DMS53 treated with DMSO at 0.1 percent for 48 hours (cell line): ENCODE data around the gene WDR36.

Experiments
- DNase-seq: peaks from one replicate; lab custom pipeline; 2025; ENCODE audit not compliant: unreplicated experiment; lab: John Stamatoyannopoulos, UW

WDR36 gene

GRCh38 chr5:111092062-111092853 is at the start of gene WDR36:
Gene WDR36, plus strand, starts transcription at chr5:111092348. Its CDS starts 109 bp downstream, at chr5:111092457.
- peak; percentile 90 for DNase-seq

GRCh38 chr5:111043712-111044506 is 48.2 kb upstream of the WDR36 start:
- no peak for DNase-seq

- no peak for DNase-seq
These were observed 34.1 kb upstream of the WDR36 start for GRCh38 chr5:111058064-111058463.

GRCh38 chr5:111060169-111060568 is 32.0 kb upstream of the WDR36 start:
- no peak for DNase-seq

GRCh38 chr5:111061618-111062017 is 30.5 kb upstream of the WDR36 start:
- DNase-seq, result no peak

GRCh38 chr5:111063709-111064322 is 28.3 kb upstream of the WDR36 start:
- peak; percentile 47 for DNase-seq

GRCh38 chr5:111066261-111066938 is 25.7 kb upstream of the WDR36 start:
- no peak for DNase-seq

GRCh38 chr5:111068213-111068612 is 23.9 kb upstream of the WDR36 start:
- no peak for DNase-seq

- no peak for DNase-seq
These were observed 22.3 kb upstream of the WDR36 start for GRCh38 chr5:111069839-111070238.

GRCh38 chr5:111070272-111071134 is 21.6 kb upstream of the WDR36 start:
- peak; percentile 43 for DNase-seq

GRCh38 chr5:111071413-111071812 is 20.7 kb upstream of the WDR36 start, which contains the start of gene TSLP:
Gene TSLP, plus strand, starts transcription at chr5:111071713. Its CDS starts 178 bp downstream, at chr5:111071891.
- DNase-seq, result no peak

GRCh38 chr5:111072949-111073682 is 19.0 kb upstream of the WDR36 start:
- no peak for DNase-seq

GRCh38 chr5:111074244-111074643 is 17.9 kb upstream of the WDR36 start:
- DNase-seq, result no peak

- no peak for DNase-seq
These were observed 16.6 kb upstream of the WDR36 start for GRCh38 chr5:111075520-111075919.

- DNase-seq, result no peak
These were observed 16.1 kb upstream of the WDR36 start for GRCh38 chr5:111076091-111076490.

- DNase-seq, result no peak
These were observed 14.5 kb upstream of the WDR36 start for GRCh38 chr5:111077678-111078077.

GRCh38 chr5:111079846-111080245 is 12.3 kb upstream of the WDR36 start:
- no peak for DNase-seq

- no peak for DNase-seq
These were observed 8.8 kb upstream of the WDR36 start for GRCh38 chr5:111083323-111083722.

- no peak for DNase-seq
These were observed 3.8 kb downstream of the WDR36 start for GRCh38 chr5:111095982-111096381.
